ENCODE measurements around the gene BLACAT1.
A peak's percentile ranks its signal among the peaks of the same experiment; 100 is the strongest.

Gene BLACAT1

GRCh38 chr1:205456868-205457745 lies 1.3 kb upstream of the BLACAT1 start:
- DNase-seq (ENCODE audit: low read depth, low spot score): no peak
- H3K27ac ChIP-seq: no peak overlapping the region

- no peak for DNase-seq (ENCODE audit: low read depth, low spot score)
- H3K27ac ChIP-seq: no peak overlapping the region
These were observed 580 bp upstream of the BLACAT1 start for GRCh38 chr1:205456383-205456867.

- no peak overlapping the region for H3K27ac ChIP-seq
- DNase-seq (ENCODE audit: low read depth, low spot score): no peak
These were observed 926 bp downstream of the BLACAT1 start for GRCh38 chr1:205454903-205455335.

- H3K27ac ChIP-seq: no peak overlapping the region
- no peak for DNase-seq (ENCODE audit: low read depth, low spot score)
These were observed 2.4 kb downstream of the BLACAT1 start for GRCh38 chr1:205453466-205453865.

- DNase-seq (ENCODE audit: low read depth, low spot score): no peak
- no peak overlapping the region for H3K27ac ChIP-seq
These were observed 2.9 kb downstream of the BLACAT1 start for GRCh38 chr1:205452933-205453332.

- no peak for DNase-seq (ENCODE audit: low read depth, low spot score)
- no peak overlapping the region for H3K27ac ChIP-seq
These were observed 3.5 kb downstream of the BLACAT1 start for GRCh38 chr1:205452364-205452763.

GRCh38 chr1:205451759-205452164 lies 4.1 kb downstream of the BLACAT1 start:
- peak overlapping the region; percentile 91 for H3K27ac ChIP-seq
- no peak for DNase-seq (ENCODE audit: low read depth, low spot score)

GRCh38 chr1:205451202-205451601 lies 4.6 kb downstream of the BLACAT1 start:
- DNase-seq (ENCODE audit: low read depth, low spot score): no peak
- peak overlapping the region; percentile 91 for H3K27ac ChIP-seq

GRCh38 chr1:205450448-205450847 lies 5.4 kb downstream of the BLACAT1 start:
- H3K27ac ChIP-seq: peak overlapping the region; percentile 91

GRCh38 chr1:205449750-205450443 lies 5.9 kb downstream of the BLACAT1 start:
- H3K27ac ChIP-seq: peak overlapping the region; percentile 91
- DNase-seq (ENCODE audit: low read depth, low spot score): peak; percentile 90

More at GRCh38 chr1:205450448-205450847, 5.4 kb downstream of the BLACAT1 start:
- DNase-seq (ENCODE audit: low read depth, low spot score): no peak

GRCh38 chr1:205449254-205449749 lies 6.5 kb downstream of the BLACAT1 start:
- no peak for DNase-seq (ENCODE audit: low read depth, low spot score)
- H3K27ac ChIP-seq: peak overlapping the region; percentile 91

GRCh38 chr1:205448540-205449253 lies 7.1 kb downstream of the BLACAT1 start:
- H3K27ac ChIP-seq: peak overlapping the region; percentile 91
- DNase-seq (ENCODE audit: low read depth, low spot score): no peak

GRCh38 chr1:205447457-205448341 lies 8.1 kb downstream of the BLACAT1 start:
- no peak for DNase-seq (ENCODE audit: low read depth, low spot score)
- peak overlapping the region; percentile 91 for H3K27ac ChIP-seq

- H3K27ac ChIP-seq: no peak overlapping the region
- DNase-seq (ENCODE audit: low read depth, low spot score): no peak
These were observed 9.0 kb downstream of the BLACAT1 start for GRCh38 chr1:205446828-205447227.

- peak overlapping the region; percentile 21 for H3K27ac ChIP-seq
- DNase-seq (ENCODE audit: low read depth, low spot score): no peak
These were observed 10.3 kb downstream of the BLACAT1 start for GRCh38 chr1:205445646-205445935.

- DNase-seq (ENCODE audit: low read depth, low spot score): no peak
- peak overlapping the region; percentile 21 for H3K27ac ChIP-seq
These were observed 10.8 kb downstream of the BLACAT1 start for GRCh38 chr1:205444931-205445645.

GRCh38 chr1:205444300-205444930 lies 11.4 kb downstream of the BLACAT1 start:
- no peak for DNase-seq (ENCODE audit: low read depth, low spot score)
- H3K27ac ChIP-seq: peak overlapping the region; percentile 21

GRCh38 chr1:205443585-205444299 lies 12.1 kb downstream of the BLACAT1 start:
- no peak overlapping the region for H3K27ac ChIP-seq
- no peak for DNase-seq (ENCODE audit: low read depth, low spot score)

All from epithelial cell of prostate (primary cell).